HCT116 (cell line): ENCODE measurements around the gene OTUD4. TPM values are rescaled to one million over a fixed set of nuclear protein-coding genes. Genes with fewer than 3 reads are reported as not detected.

Experiments used
- ATAC-seq: fragments of 200-7000 bp; cut with Tn5 transposase; 2 replicates; pipeline ENCODE4 v1.9.1; 2020; ENCODE audit warnings: mild to moderate bottlenecking, moderate library complexity
- BruUV-seq: library from RNA; stranded (reverse); fragments of 400-500 nt; replicated peaks from 2 replicates; lab custom pipeline; 2021; lab: Mats Ljungman, UMichigan
- CTCF ChIA-PET: fragments of 300-600 bp; sonication (Branson Sonifier 250); formaldehyde crosslinking; loops from one replicate; lab custom pipeline; 2021; ENCODE audit warnings: antibody characterized with exemption; lab: Charles Lee
- POLR2A ChIA-PET: fragments of 300-600, 350-600 bp; sonication (Branson Sonifier 250); formaldehyde crosslinking; loops from one replicate; lab custom pipeline; 2021; ENCODE audit warnings: antibody characterized with exemption; lab: Charles Lee
- RAD21 ChIA-PET, 2 experiments: fragments of 300-600 bp; sonication (Branson Sonifier 250); formaldehyde crosslinking; loops; one replicate each; lab custom pipeline; 2023; ENCODE audit warnings: low total read pairs in 2 of 2; ENCODE audit not compliant: uncharacterized antibody in 2 of 2, unreplicated experiment in 2 of 2, low non-redundant PET in 1 of 2; lab: Charles Lee
- DNase-seq: peaks from one replicate; pipeline ENCODE4 v3.0.0-alpha.2; 2010; ENCODE audit warnings: low read depth, low spot score
- H2AFZ ChIP-seq: fragments of 200-600 bp; shearing (Covaris generic), sonication (generic); 2 replicates; pipeline ENCODE4 v1.6.1; 2017; ENCODE audit warnings: low read depth, mixed run types, mixed read lengths, antibody characterized with exemption, low read length; ENCODE audit not compliant: poor library complexity, severe bottlenecking
- H3K27ac ChIP-seq: 2 replicates; pipeline ENCODE4 v1.5.1; 2012; ENCODE audit warnings: low read depth, low read length
- H3K27me3 ChIP-seq: fragments of 200-600 bp; sonication (generic); 2 replicates; pipeline ENCODE4 v1.6.1; 2016; ENCODE audit warnings: mixed run types, low read length, mixed read lengths; ENCODE audit not compliant: insufficient read depth
- H3K36me3 ChIP-seq, 2 experiments: fragments of 200-500 bp in 1 of 2; fragments of 200-600 bp in 1 of 2; sonication (Bioruptor generic) in 1 of 2; sonication (generic) in 1 of 2; 2 replicates each; pipeline versions ENCODE4 v1.5.1 to v1.6.1; 2014 to 2016; ENCODE audit warnings: low read length in 2 of 2, inconsistent platforms in 1 of 2, mixed read lengths in 1 of 2, mixed run types in 1 of 2; ENCODE audit not compliant: insufficient read depth in 2 of 2, control insufficient read depth in 1 of 2
- H3K4me1 ChIP-seq, 2 experiments: fragments of 200-600 bp in 1 of 2; sonication (generic) in 1 of 2; 2 replicates each; pipeline versions ENCODE4 v1.5.1 to v1.6.1; 2012 to 2017; ENCODE audit warnings: low read length in 2 of 2, inconsistent platforms in 1 of 2, mild to moderate bottlenecking in 1 of 2, mixed read lengths in 1 of 2, mixed run types in 1 of 2, moderate library complexity in 1 of 2; ENCODE audit not compliant: insufficient read depth in 2 of 2, control insufficient read depth in 1 of 2
- H3K4me2 ChIP-seq: fragments of 200-600 bp; sonication (generic); 2 replicates; pipeline ENCODE4 v1.6.1; 2017; ENCODE audit warnings: mixed run types, low read length, mixed read lengths
- H3K4me3 ChIP-seq, 2 experiments: fragments of 200-600 bp in 1 of 2; sonication (generic) in 1 of 2; replicated peaks in 1 of 2; 2 replicates each; pipeline ENCODE4 v1.5.1; 2011 to 2016; ENCODE audit warnings: low read length in 2 of 2, control low read depth in 1 of 2, low read depth in 1 of 2, mild to moderate bottlenecking in 1 of 2, mixed read lengths in 1 of 2, mixed run types in 1 of 2
- H3K79me2 ChIP-seq: fragments of 200-600 bp; sonication (generic); 2 replicates; pipeline ENCODE4 v1.6.1; 2017; ENCODE audit warnings: mild to moderate bottlenecking, mixed run types, low read length, moderate library complexity, mixed read lengths; ENCODE audit not compliant: insufficient read depth
- H3K9ac ChIP-seq: fragments of 200-600 bp; sonication (generic); 2 replicates; pipeline ENCODE4 v1.6.1; 2016; ENCODE audit warnings: low read length, mixed read lengths
- H3K9me2 ChIP-seq: fragments of 200-600 bp; sonication (generic), shearing (Covaris generic); 2 replicates; pipeline ENCODE4 v1.6.1; 2017; ENCODE audit warnings: mixed run types, mild to moderate bottlenecking, moderate library complexity; ENCODE audit not compliant: insufficient read depth
- H3K9me3 ChIP-seq, 2 experiments: fragments of 200-500 bp in 1 of 2; fragments of 200-600 bp in 1 of 2; sonication (Bioruptor generic) in 1 of 2; sonication (generic) in 1 of 2; 2 replicates each; pipeline ENCODE4 v1.6.1; 2014 to 2017; ENCODE audit warnings: low read length in 2 of 2, mixed read lengths in 2 of 2, inconsistent platforms in 1 of 2, low read depth in 1 of 2, mild to moderate bottlenecking in 1 of 2, mixed run types in 1 of 2, moderate library complexity in 1 of 2; ENCODE audit not compliant: control insufficient read depth in 1 of 2, insufficient read depth in 1 of 2
- H4K20me1 ChIP-seq: fragments of 200-600 bp; sonication (generic), shearing (Covaris generic); 2 replicates; pipeline ENCODE4 v1.6.1; 2017; ENCODE audit warnings: mixed run types, mild to moderate bottlenecking, moderate library complexity; ENCODE audit not compliant: insufficient read depth
- ATF3 ChIP-seq: IDR thresholded peaks from 2 replicates; pipeline ENCODE4 v1.6.1; 2012
- CBX3 ChIP-seq: IDR thresholded peaks from 2 replicates; pipeline ENCODE4 v1.6.1; 2012; ENCODE audit warnings: low read depth
- CEBPB ChIP-seq: IDR thresholded peaks from 2 replicates; pipeline ENCODE4 v1.6.1; 2012; ENCODE audit warnings: low read depth
- CTCF ChIP-seq, 3 experiments: fragments of 200-600 bp in 1 of 3; sonication (generic) in 1 of 3; IDR thresholded peaks in 2 of 3; conservative IDR thresholded peaks in 1 of 3; 2 replicates each; pipeline ENCODE4 v1.5.1; 2012 to 2017; ENCODE audit warnings: low read depth in 2 of 3, low read length in 2 of 3, antibody characterized with exemption in 1 of 3, borderline replicate concordance in 1 of 3, control low read depth in 1 of 3, mild to moderate bottlenecking in 1 of 3, mixed read lengths in 1 of 3, mixed run types in 1 of 3, moderate library complexity in 1 of 3; ENCODE audit not compliant: insufficient read depth in 1 of 3
- EGR1 ChIP-seq: IDR thresholded peaks from 2 replicates; pipeline ENCODE4 v1.6.1; 2012; ENCODE audit warnings: low read depth
- ELF1 ChIP-seq: IDR thresholded peaks from 2 replicates; pipeline ENCODE4 v1.6.1; 2012; ENCODE audit warnings: low read depth, borderline replicate concordance
- EZH2 ChIP-seq: fragments of 200-600 bp; sonication (generic); IDR thresholded peaks from 2 replicates; pipeline ENCODE4 v1.6.1; 2017; ENCODE audit warnings: antibody characterized with exemption, mixed run types
- EZH2phosphoT487 ChIP-seq: fragments of 200-600 bp; IDR thresholded peaks from 2 replicates; pipeline ENCODE4 v1.6.1; 2018; ENCODE audit warnings: antibody characterized with exemption, borderline replicate concordance
- FOSL1 ChIP-seq: IDR thresholded peaks from 2 replicates; pipeline ENCODE4 v1.6.1; 2012; ENCODE audit warnings: low read depth
- JUND ChIP-seq: IDR thresholded peaks from 2 replicates; pipeline ENCODE4 v1.6.1; 2012
- MAX ChIP-seq: IDR thresholded peaks from 2 replicates; pipeline ENCODE4 v1.6.1; 2012
- POLR2A ChIP-seq: IDR thresholded peaks from 2 replicates; pipeline ENCODE4 v1.7.0; 2011; ENCODE audit warnings: borderline replicate concordance; ENCODE audit not compliant: insufficient read depth, insufficient read length; ENCODE audit errors: extremely low read depth
- POLR2AphosphoS5 ChIP-seq: IDR thresholded peaks from 2 replicates; pipeline ENCODE4 v1.6.1; 2011; ENCODE audit warnings: mild to moderate bottlenecking, low read depth, low read length, moderate library complexity
- RAD21 ChIP-seq: IDR thresholded peaks from 2 replicates; pipeline ENCODE4 v1.6.1; 2012; ENCODE audit warnings: low read depth, mild to moderate bottlenecking
- SIN3A ChIP-seq: IDR thresholded peaks from 2 replicates; pipeline ENCODE4 v1.6.1; 2012; ENCODE audit warnings: low read depth
- SP1 ChIP-seq: IDR thresholded peaks from 2 replicates; pipeline ENCODE4 v1.6.1; 2012; ENCODE audit warnings: low read depth
- SRF ChIP-seq: IDR thresholded peaks from 2 replicates; pipeline ENCODE4 v1.6.1; 2012; ENCODE audit warnings: low read depth
- TCF7L2 ChIP-seq: IDR thresholded peaks from 2 replicates; pipeline ENCODE4 v1.7.0; 2011; ENCODE audit warnings: borderline replicate concordance, inconsistent platforms; ENCODE audit not compliant: insufficient read depth, insufficient read length; ENCODE audit errors: extremely low read depth
- YY1 ChIP-seq: IDR thresholded peaks from 2 replicates; pipeline ENCODE4 v1.6.1; 2011; ENCODE audit warnings: low read length, low read depth, moderate library complexity, mild to moderate bottlenecking; ENCODE audit not compliant: insufficient replicate concordance; ENCODE audit errors: extremely low read depth
- ZBTB33 ChIP-seq: IDR thresholded peaks from 2 replicates; pipeline ENCODE4 v1.6.1; 2011; ENCODE audit warnings: mild to moderate bottlenecking, low read length, moderate library complexity; ENCODE audit not compliant: insufficient replicate concordance; ENCODE audit errors: extremely low read depth
- ZFX ChIP-seq: fragments of 450-650 bp; IDR thresholded peaks from 2 replicates; pipeline ENCODE4 v1.6.1; 2017
- ZNF274 ChIP-seq: fragments of 200-500 bp; sonication (Bioruptor generic); IDR thresholded peaks from 2 replicates; pipeline ENCODE4 v1.6.1; 2014; ENCODE audit warnings: mild to moderate bottlenecking, low read depth, low read length, inconsistent platforms
- intact Hi-C: fragments of 100-400 bp; cut with micrococcal nuclease; formaldehyde crosslinking; loops from 2 replicates; pipeline ENCODE4 v1.10.0; 2022
- total RNA-seq: library from RNA; stranded (reverse); gene quantifications from one replicate; pipeline ENCODE4 v1.2.1, GENCODE V29; 2021; ENCODE audit not compliant: unreplicated experiment

OTUD4 gene
- total RNA-seq, 1 experiment from 2014 or later, result 37.2 TPM

- peaks cover 100% of the 10 kb centered on the region for H3K79me2 ChIP-seq
- H3K36me3 ChIP-seq, result peaks cover 3 to 25% of the 10 kb centered on the region in 2 experiments; a peak in 3 of 4 replicates
- POLR2A ChIA-PET, result interaction anchor here (0.7 to 2.2 kb wide), 3 partner anchors 15 to 47 kb away, joined by 3 to 4 read pairs (median 3); no protein-coding TSS in a partner anchor
- peaks cover 0 to 4% of the 10 kb centered on the region in 2 experiments; a peak in 1 of 4 replicates for H3K9me3 ChIP-seq
- peaks cover 13% of the 10 kb centered on the region; the same call in 1 of the 2 replicates for H4K20me1 ChIP-seq
- DNase-seq, result peak; percentile 96
- H3K27me3 ChIP-seq, result no peaks in the 10 kb centered on the region
- peak; percentile 92 for ATAC-seq
- RAD21 ChIA-PET, result interaction anchor here in 1 of 2 experiments (0.7 kb wide), 1 partner anchor 48 kb away, joined by 3 read pairs; no protein-coding TSS in a partner anchor
- H2AFZ ChIP-seq, result no peak within 1 kb of the TSS
- H3K4me3 ChIP-seq, result peak within 1 kb of the TSS; percentile 87 to 94
- CTCF ChIA-PET, result interaction anchor here (0.6 to 1.0 kb wide), 3 partner anchors 12 to 924 kb away, joined by 3 to 6 read pairs (median 4); no protein-coding TSS in a partner anchor
- peaks cover 4 to 16% of the 10 kb centered on the region in 2 experiments for H3K4me1 ChIP-seq
- intact Hi-C loops, result loop anchor here (2.0 kb wide), 1 partner anchor 521 kb away; the partner anchor contains the start of gene MMAA
- peak within 1 kb of the TSS; percentile 70 for H3K4me2 ChIP-seq
- H3K9me2 ChIP-seq, result no peaks in the 10 kb centered on the region
- peak within 1 kb of the TSS; percentile 81 for H3K27ac ChIP-seq
- peak within 1 kb of the TSS; percentile 98 for H3K9ac ChIP-seq
- BruUV-seq, result no TSS peak
- no peak for TF ChIP-seq TCF7L2
- peak; percentile 93 for TF ChIP-seq SRF
- TF ChIP-seq POLR2A, result peak; percentile 82
- peak; percentile 42 for TF ChIP-seq RAD21
- no peak for TF ChIP-seq ATF3
- TF ChIP-seq CBX3, result peak; percentile 96
- no peak for TF ChIP-seq EZH2phosphoT487
- TF ChIP-seq SP1, result peak; percentile 64
- no peak for TF ChIP-seq EZH2
- no peak; the same call in 1 of the 2 replicates for TF ChIP-seq EGR1
- no peak for TF ChIP-seq CEBPB
- peak; percentile 97 for TF ChIP-seq SIN3A
- TF ChIP-seq ELF1, result peak; percentile 45; the same call in 1 of the 2 replicates
- peak; percentile 99 for TF ChIP-seq MAX
- TF ChIP-seq JUND, result peak; percentile 30; the same call in 1 of the 2 replicates
- TF ChIP-seq YY1, result peak; percentile 97
- TF ChIP-seq ZFX, result peak; percentile 91
- TF ChIP-seq CTCF (IDR thresholded peaks at IDR 0.05 in 2 of 3, conservative IDR thresholded peaks at IDR 0.05 in 1 of 3; ENCODE audit: borderline replicate concordance in 1 of 3, insufficient read depth in 1 of 3, low read depth in 2 of 3, low read length in 2 of 3), result peak; percentile 5 to 41 (median 11); a peak in 2 of 6 replicates
- peak; percentile 92 for TF ChIP-seq POLR2AphosphoS5
- no peak for TF ChIP-seq ZBTB33
- no peak for TF ChIP-seq ZNF274
- peak; percentile 25 for TF ChIP-seq FOSL1
Observed at GRCh38 chr4:145097821-145098674, 82.3 kb downstream of the OTUD4 start, which contains the start of the genes ABCE1 and ANAPC10. TSS of gene ABCE1 (plus strand) at chr4:145098311. CDS start at chr4:145104413, 6,102 bp downstream. TSS of gene ANAPC10 (minus strand) at chr4:145098196. CDS start at chr4:145096099, 2,097 bp downstream.
